Measurements from ENCODE around the gene RTRAF. TPM values are rescaled to one million over a fixed set of nuclear protein-coding genes. Genes with fewer than 3 reads are reported as not detected.

Gene RTRAF
- 249 to 289 TPM (median 259 TPM) in 5 replicates for total RNA-seq (2022; extraction: Qiagen RNA extraction)

DNA sequence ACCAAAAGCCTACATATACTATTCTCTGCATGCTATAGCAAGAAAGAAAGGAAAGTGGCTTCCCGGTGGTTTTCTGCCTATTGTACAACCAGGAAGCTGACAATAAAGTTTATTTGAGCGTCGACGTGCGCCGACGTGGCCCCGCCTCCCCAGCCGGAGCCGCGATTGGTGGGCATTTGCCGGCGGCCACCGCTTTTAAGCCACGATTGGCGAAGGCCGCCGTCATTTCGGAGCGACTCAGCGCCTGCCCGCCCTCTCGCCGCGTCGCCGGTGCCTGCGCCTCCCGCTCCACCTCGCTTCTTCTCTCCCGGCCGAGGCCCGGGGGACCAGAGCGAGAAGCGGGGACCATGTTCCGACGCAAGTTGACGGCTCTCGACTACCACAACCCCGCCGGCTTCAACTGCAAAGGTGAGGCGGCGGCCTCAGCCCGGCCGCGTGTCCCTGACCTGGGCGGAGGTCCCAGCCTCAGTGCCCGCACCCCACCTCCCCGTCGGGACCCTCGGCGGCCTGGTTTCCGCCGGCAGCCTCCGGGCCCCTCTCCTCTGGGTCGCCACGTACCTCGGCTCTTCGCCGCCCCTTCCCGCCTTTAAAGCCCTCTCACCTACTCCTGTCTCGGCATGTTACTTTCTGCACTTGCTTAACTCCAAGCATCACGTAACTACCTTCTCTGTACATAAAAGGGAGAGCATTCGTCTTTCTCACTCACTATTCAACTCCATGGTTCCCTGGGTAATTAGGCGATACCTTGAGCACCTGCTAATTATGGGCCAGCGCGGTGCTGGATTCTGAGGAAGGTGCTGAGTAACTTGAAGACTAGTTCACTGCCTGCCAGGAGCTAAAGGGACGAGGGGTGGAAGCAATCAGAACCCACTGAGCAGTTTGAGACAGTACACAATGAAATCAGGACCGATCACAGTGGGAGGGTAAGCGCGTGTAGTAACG is at the start of gene RTRAF:
Gene RTRAF, plus strand, starts transcription at position 254 of the 942 bp plus-strand sequence. Its CDS starts 94 bp downstream, at position 348.

Other genes with a start within 250 kb of the RTRAF start
- gene GNG2, start 128.9 kb upstream of the RTRAF start, total RNA-seq (2022; extraction: Qiagen RNA extraction): 2.7 to 3.6 TPM (median 3.3 TPM) in 5 replicates
- gene NID2, start 79.5 kb downstream of the RTRAF start, total RNA-seq (2022; extraction: Qiagen RNA extraction): 30.0 to 41.7 TPM (median 31.8 TPM) in 5 replicates

All from A549 treated with AZD2906 at 1 μM for 4 hours (cell line).